ENCODE results near the gene NCAPD3.

DNA sequence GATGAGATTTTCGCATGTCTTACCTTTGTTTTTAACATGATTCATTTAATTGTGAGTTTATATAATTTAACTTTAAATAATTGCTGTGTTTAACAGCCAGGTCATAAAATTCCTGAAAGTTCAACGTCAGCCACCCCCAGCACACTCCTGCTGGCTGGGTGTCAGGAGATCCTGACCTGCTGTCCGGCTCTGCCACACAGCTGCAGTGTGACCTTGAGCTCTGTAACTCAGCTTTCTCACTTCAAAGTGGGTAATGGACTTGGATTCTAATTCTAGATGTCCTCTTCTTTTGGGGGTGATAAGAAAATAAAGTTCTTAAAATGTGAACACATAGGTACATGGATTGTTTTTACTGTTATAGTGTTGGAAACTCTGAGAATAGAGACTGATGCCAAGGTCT is 11.6 kb upstream of the NCAPD3 start:
- TF ChIP-seq, protein P1, sequence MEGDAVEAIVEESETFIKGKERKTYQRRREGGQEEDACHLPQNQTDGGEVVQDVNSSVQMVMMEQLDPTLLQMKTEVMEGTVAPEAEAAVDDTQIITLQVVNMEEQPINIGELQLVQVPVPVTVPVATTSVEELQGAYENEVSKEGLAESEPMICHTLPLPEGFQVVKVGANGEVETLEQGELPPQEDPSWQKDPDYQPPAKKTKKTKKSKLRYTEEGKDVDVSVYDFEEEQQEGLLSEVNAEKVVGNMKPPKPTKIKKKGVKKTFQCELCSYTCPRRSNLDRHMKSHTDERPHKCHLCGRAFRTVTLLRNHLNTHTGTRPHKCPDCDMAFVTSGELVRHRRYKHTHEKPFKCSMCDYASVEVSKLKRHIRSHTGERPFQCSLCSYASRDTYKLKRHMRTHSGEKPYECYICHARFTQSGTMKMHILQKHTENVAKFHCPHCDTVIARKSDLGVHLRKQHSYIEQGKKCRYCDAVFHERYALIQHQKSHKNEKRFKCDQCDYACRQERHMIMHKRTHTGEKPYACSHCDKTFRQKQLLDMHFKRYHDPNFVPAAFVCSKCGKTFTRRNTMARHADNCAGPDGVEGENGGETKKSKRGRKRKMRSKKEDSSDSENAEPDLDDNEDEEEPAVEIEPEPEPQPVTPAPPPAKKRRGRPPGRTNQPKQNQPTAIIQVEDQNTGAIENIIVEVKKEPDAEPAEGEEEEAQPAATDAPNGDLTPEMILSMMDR (IDR thresholded peaks at IDR 0.05; ENCODE audit: low read depth, low read length, missing input control): no peak
- TF ChIP-seq, protein P2, sequence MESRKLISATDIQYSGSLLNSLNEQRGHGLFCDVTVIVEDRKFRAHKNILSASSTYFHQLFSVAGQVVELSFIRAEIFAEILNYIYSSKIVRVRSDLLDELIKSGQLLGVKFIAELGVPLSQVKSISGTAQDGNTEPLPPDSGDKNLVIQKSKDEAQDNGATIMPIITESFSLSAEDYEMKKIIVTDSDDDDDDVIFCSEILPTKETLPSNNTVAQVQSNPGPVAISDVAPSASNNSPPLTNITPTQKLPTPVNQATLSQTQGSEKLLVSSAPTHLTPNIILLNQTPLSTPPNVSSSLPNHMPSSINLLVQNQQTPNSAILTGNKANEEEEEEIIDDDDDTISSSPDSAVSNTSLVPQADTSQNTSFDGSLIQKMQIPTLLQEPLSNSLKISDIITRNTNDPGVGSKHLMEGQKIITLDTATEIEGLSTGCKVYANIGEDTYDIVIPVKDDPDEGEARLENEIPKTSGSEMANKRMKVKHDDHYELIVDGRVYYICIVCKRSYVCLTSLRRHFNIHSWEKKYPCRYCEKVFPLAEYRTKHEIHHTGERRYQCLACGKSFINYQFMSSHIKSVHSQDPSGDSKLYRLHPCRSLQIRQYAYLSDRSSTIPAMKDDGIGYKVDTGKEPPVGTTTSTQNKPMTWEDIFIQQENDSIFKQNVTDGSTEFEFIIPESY (IDR thresholded peaks at IDR 0.05): peak; percentile 28
- TF ChIP-seq SP1 (IDR thresholded peaks at IDR 0.05): peak; percentile 50
- TF ChIP-seq, protein P3, sequence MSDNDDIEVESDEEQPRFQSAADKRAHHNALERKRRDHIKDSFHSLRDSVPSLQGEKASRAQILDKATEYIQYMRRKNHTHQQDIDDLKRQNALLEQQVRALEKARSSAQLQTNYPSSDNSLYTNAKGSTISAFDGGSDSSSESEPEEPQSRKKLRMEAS (IDR thresholded peaks at IDR 0.05): no peak
- no peak for TF ChIP-seq GABPA (IDR thresholded peaks at IDR 0.05 in 1 of 2, conservative IDR thresholded peaks at IDR 0.05 in 1 of 2)
- TF ChIP-seq, protein P4, sequence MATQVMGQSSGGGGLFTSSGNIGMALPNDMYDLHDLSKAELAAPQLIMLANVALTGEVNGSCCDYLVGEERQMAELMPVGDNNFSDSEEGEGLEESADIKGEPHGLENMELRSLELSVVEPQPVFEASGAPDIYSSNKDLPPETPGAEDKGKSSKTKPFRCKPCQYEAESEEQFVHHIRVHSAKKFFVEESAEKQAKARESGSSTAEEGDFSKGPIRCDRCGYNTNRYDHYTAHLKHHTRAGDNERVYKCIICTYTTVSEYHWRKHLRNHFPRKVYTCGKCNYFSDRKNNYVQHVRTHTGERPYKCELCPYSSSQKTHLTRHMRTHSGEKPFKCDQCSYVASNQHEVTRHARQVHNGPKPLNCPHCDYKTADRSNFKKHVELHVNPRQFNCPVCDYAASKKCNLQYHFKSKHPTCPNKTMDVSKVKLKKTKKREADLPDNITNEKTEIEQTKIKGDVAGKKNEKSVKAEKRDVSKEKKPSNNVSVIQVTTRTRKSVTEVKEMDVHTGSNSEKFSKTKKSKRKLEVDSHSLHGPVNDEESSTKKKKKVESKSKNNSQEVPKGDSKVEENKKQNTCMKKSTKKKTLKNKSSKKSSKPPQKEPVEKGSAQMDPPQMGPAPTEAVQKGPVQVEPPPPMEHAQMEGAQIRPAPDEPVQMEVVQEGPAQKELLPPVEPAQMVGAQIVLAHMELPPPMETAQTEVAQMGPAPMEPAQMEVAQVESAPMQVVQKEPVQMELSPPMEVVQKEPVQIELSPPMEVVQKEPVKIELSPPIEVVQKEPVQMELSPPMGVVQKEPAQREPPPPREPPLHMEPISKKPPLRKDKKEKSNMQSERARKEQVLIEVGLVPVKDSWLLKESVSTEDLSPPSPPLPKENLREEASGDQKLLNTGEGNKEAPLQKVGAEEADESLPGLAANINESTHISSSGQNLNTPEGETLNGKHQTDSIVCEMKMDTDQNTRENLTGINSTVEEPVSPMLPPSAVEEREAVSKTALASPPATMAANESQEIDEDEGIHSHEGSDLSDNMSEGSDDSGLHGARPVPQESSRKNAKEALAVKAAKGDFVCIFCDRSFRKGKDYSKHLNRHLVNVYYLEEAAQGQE (IDR thresholded peaks at IDR 0.05): peak; percentile 41
- TF ChIP-seq TAF1 (conservative IDR thresholded peaks at IDR 0.05): no peak
- no peak for TF ChIP-seq EGR1 (IDR thresholded peaks at IDR 0.05; ENCODE audit: low read depth in 2 of 2)
- TF ChIP-seq, protein P5, sequence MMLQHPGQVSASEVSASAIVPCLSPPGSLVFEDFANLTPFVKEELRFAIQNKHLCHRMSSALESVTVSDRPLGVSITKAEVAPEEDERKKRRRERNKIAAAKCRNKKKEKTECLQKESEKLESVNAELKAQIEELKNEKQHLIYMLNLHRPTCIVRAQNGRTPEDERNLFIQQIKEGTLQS (IDR thresholded peaks at IDR 0.05): no peak
- peak in 1 of 2 donors; percentile 29 for TF ChIP-seq RAD21 (IDR thresholded peaks at IDR 0.05)
- peak; percentile 31 for TF ChIP-seq YY1 (IDR thresholded peaks at IDR 0.05)
- peak; percentile 61 to 84 for TF ChIP-seq RXRA (IDR thresholded peaks at IDR 0.05)

All from liver (tissue), 3 donors.